Ascending aorta (tissue), 2 donors: Measurements from ENCODE around the gene BFAR. TPM values are rescaled to one million over a fixed set of nuclear protein-coding genes. Genes with fewer than 3 reads are reported as not detected.
"Not testable (repeated sequence)": the region's sequence is repeated elsewhere in the genome, so short reads cannot be mapped to it uniquely, and the experiment has no call there.

Source experiments
- DNase-seq, 2 donors: peaks; one replicate each; pipeline ENCODE4 v3.0.0-alpha.2; 2019; ENCODE audit warnings: low spot score in 2 of 2
- H3K27ac ChIP-seq, 2 donors: fragments of 200-600 bp; sonication (generic); one replicate each; pipeline ENCODE4 v1.5.1; 2016 to 2017; ENCODE audit warnings: mild to moderate bottlenecking in 1 of 2
- H3K27me3 ChIP-seq: fragments of 200-600 bp; sonication (generic); one replicate; pipeline ENCODE4 v1.5.1; 2017
- H3K36me3 ChIP-seq, 2 donors: fragments of 200-600 bp; sonication (generic); one replicate each; pipeline ENCODE4 v1.5.1; 2016
- H3K4me1 ChIP-seq, 2 donors: fragments of 200-600 bp; sonication (generic); one replicate each; pipeline ENCODE4 v1.5.1; 2016 to 2017; ENCODE audit warnings: mild to moderate bottlenecking in 1 of 2
- H3K4me3 ChIP-seq, 2 donors: fragments of 200-600 bp; sonication (generic); one replicate each; pipeline ENCODE4 v1.5.1; 2016 to 2017; ENCODE audit warnings: mild to moderate bottlenecking in 1 of 2
- H3K9me3 ChIP-seq, 2 donors: fragments of 200-600 bp; sonication (generic); one replicate each; pipeline ENCODE4 v1.5.1; 2016
- CTCF ChIP-seq, 3 experiments: fragments of 200-600 bp in 2 of 3; fragments of 450-650 bp in 1 of 3; sonication (generic) in 2 of 3; IDR thresholded peaks; one replicate each; pipeline ENCODE4 v1.5.1; 2016 to 2019; ENCODE audit warnings: antibody characterized with exemption in 3 of 3, mild to moderate bottlenecking in 1 of 3, moderate library complexity in 1 of 3
- intact Hi-C: fragments of 100-400 bp; cut with DNase I; formaldehyde crosslinking; loops from one replicate; pipeline ENCODE4 v1.15.1; 2023
- total RNA-seq: library from RNA; depleted of rRNA; stranded (reverse); fragments of >200 nt; gene quantifications from one replicate; pipeline ENCODE4 v1.1.0, GENCODE V29; 2016

Gene BFAR
- total RNA-seq, 1 donor from 2014 or later: 28.0 TPM

GRCh38 chr16:14676633-14677032 is 43.9 kb downstream of the BFAR start:
- Histone ChIP-seq H3K27me3 (no peaks in the 10 kb centered on the region), H3K4me3 (no peak overlapping the region), H3K4me1 (no peaks in the 10 kb centered on the region), H3K9me3 (no peaks in the 10 kb centered on the region), H3K36me3 (no peaks in the 10 kb centered on the region), H3K27ac (no peak overlapping the region)
- DNase-seq: no peak
- intact Hi-C loops: no loop called here
- no peak for TF ChIP-seq CTCF (IDR thresholded peaks at IDR 0.05)

GRCh38 chr16:14677627-14678026 is 44.9 kb downstream of the BFAR start:
- no peak for TF ChIP-seq CTCF (IDR thresholded peaks at IDR 0.05)
- no peak overlapping the region for H3K4me3 ChIP-seq
- no peaks in the 10 kb centered on the region for H3K36me3 ChIP-seq
- no peak for DNase-seq
- no peaks in the 10 kb centered on the region for H3K4me1 ChIP-seq
- H3K9me3 ChIP-seq: no peaks in the 10 kb centered on the region
- no peak overlapping the region for H3K27ac ChIP-seq
- intact Hi-C loops: no loop called here
- no peaks in the 10 kb centered on the region for H3K27me3 ChIP-seq

- intact Hi-C loops: no loop called here
- DNase-seq: no peak
- no peaks in the 10 kb centered on the region for H3K36me3 ChIP-seq
Observed at GRCh38 chr16:14678748-14679497, 46.2 kb downstream of the BFAR start.

GRCh38 chr16:14680396-14680795 is 47.6 kb downstream of the BFAR start:
- intact Hi-C loops, H3K27me3 ChIP-seq, H3K4me1 ChIP-seq, H3K4me3 ChIP-seq, DNase-seq, H3K9me3 ChIP-seq, H3K27ac ChIP-seq, H3K36me3 ChIP-seq: not testable (repeated sequence)

More at GRCh38 chr16:14678748-14679497, 46.2 kb downstream of the BFAR start:
- Histone ChIP-seq H3K4me3 (no peak overlapping the region), H3K27me3 (no peaks in the 10 kb centered on the region), H3K4me1 (no peaks in the 10 kb centered on the region), H3K9me3 (no peaks in the 10 kb centered on the region), H3K27ac (no peak overlapping the region)
- TF ChIP-seq CTCF (IDR thresholded peaks at IDR 0.05): no peak

- H3K9me3 ChIP-seq: no peaks in the 10 kb centered on the region
- no peak overlapping the region for H3K27ac ChIP-seq
- no peaks in the 10 kb centered on the region for H3K36me3 ChIP-seq
- H3K4me3 ChIP-seq: no peak overlapping the region
- H3K4me1 ChIP-seq: no peaks in the 10 kb centered on the region
- no peak for TF ChIP-seq CTCF (IDR thresholded peaks at IDR 0.05)
- intact Hi-C loops: no loop called here
- H3K27me3 ChIP-seq: no peaks in the 10 kb centered on the region
- DNase-seq: no peak
Observed at GRCh38 chr16:14681115-14681514, 48.4 kb downstream of the BFAR start.

GRCh38 chr16:14682121-14682520 is 49.4 kb downstream of the BFAR start:
- DNase-seq: no peak
- intact Hi-C loops: no loop called here
- H3K4me3 ChIP-seq: no peak overlapping the region

GRCh38 chr16:14685870-14686793 is 53.4 kb downstream of the BFAR start:
- H3K27me3 ChIP-seq, H3K27ac ChIP-seq, H3K36me3 ChIP-seq, H3K9me3 ChIP-seq, DNase-seq, intact Hi-C loops, H3K4me1 ChIP-seq: not testable (repeated sequence)
- peak overlapping the region in 1 of 2 donors; percentile 3 for H3K4me3 ChIP-seq

More at GRCh38 chr16:14682121-14682520, 49.4 kb downstream of the BFAR start:
- no peak overlapping the region for H3K27ac ChIP-seq
- no peak for TF ChIP-seq CTCF (IDR thresholded peaks at IDR 0.05)
- peaks cover 0 to 5% of the 10 kb centered on the region in 2 donors for H3K4me1 ChIP-seq
- H3K27me3 ChIP-seq: no peaks in the 10 kb centered on the region
- H3K9me3 ChIP-seq: no peaks in the 10 kb centered on the region
- H3K36me3 ChIP-seq: no peaks in the 10 kb centered on the region

GRCh38 chr16:14694129-14694528 is 61.4 kb downstream of the BFAR start, which contains the start of gene PLA2G10:
Gene PLA2G10 (minus strand): TSS chr16:14694308. CDS start chr16:14694229, 79 bp downstream.
- H3K27me3 ChIP-seq, H3K4me1 ChIP-seq, DNase-seq, H3K9me3 ChIP-seq, H3K36me3 ChIP-seq, H3K27ac ChIP-seq, H3K4me3 ChIP-seq, intact Hi-C loops: not testable (repeated sequence)
